ENCODE measurements around the gene ZDHHC1. TPM values are rescaled to one million over a fixed set of nuclear protein-coding genes. Genes with fewer than 3 reads are reported as not detected.
A peak's percentile ranks its signal among the peaks of the same experiment; 100 is the strongest.

Gene ZDHHC1
- total and polyA plus RNA-seq, 2 of the 13 experiments (the other 11 are each of a cell fraction or from before 2014, with no cell fraction given), result 0.51 to 1.1 TPM

DNA sequence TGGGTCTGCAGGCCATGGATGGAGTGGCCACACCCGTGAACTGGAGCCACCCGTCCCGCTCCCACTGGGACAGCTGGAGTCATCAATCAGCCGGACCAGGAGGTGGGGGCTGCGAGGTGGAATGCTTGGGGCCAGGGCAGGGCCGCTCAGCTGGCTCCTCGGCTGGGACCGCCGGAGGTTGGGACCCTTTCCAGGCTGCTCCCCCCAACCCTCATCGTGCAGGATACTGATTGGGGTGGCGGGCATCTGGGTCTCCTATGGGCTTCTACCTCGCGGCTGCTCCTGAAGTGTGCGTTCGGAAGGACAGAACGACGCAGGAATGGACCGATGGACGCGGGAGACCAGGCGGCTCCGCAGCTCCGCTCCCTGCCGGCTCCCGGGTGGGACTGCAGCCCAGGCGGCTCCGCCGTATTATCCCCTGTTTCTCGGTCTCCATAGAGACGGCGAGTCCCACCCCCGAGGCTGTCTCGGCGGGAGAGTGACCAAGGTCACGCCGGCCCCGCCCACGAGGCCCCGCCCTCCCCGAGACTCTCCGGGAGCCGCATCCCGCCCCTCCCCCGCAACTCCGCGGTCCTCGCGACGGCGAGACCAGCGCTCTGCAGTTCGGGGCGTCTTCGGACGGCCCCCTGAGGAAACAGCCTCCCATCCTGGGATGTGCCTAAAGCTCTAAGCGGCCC is 23.0 kb downstream of the ZDHHC1 start, which contains the start of gene TPPP3 (continued):
- TF ChIP-seq, protein P1, sequence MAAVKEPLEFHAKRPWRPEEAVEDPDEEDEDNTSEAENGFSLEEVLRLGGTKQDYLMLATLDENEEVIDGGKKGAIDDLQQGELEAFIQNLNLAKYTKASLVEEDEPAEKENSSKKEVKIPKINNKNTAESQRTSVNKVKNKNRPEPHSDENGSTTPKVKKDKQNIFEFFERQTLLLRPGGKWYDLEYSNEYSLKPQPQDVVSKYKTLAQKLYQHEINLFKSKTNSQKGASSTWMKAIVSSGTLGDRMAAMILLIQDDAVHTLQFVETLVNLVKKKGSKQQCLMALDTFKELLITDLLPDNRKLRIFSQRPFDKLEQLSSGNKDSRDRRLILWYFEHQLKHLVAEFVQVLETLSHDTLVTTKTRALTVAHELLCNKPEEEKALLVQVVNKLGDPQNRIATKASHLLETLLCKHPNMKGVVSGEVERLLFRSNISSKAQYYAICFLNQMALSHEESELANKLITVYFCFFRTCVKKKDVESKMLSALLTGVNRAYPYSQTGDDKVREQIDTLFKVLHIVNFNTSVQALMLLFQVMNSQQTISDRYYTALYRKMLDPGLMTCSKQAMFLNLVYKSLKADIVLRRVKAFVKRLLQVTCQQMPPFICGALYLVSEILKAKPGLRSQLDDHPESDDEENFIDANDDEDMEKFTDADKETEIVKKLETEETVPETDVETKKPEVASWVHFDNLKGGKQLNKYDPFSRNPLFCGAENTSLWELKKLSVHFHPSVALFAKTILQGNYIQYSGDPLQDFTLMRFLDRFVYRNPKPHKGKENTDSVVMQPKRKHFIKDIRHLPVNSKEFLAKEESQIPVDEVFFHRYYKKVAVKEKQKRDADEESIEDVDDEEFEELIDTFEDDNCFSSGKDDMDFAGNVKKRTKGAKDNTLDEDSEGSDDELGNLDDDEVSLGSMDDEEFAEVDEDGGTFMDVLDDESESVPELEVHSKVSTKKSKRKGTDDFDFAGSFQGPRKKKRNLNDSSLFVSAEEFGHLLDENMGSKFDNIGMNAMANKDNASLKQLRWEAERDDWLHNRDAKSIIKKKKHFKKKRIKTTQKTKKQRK (IDR thresholded peaks at IDR 0.05; ENCODE audit: low read length), result no peak
- no peak for TF ChIP-seq POLR2AphosphoS5 (IDR thresholded peaks at IDR 0.05; ENCODE audit: low read depth, low read length)
- TF ChIP-seq ZFAT (CRISPR knock-in tag; conservative IDR thresholded peaks at IDR 0.05), result no peak
- no peak for TF ChIP-seq ZNF839 (CRISPR knock-in tag; IDR thresholded peaks at IDR 0.05; ENCODE audit: borderline replicate concordance)
- TF ChIP-seq TAF15 (IDR thresholded peaks at IDR 0.05; ENCODE audit: low read depth, low read length, poor library complexity, severe bottlenecking), result no peak
- TF ChIP-seq KDM6A (CRISPR knock-in tag; IDR thresholded peaks at IDR 0.05; ENCODE audit: low read depth), result no peak
- TF ChIP-seq XRCC5 (optimal IDR thresholded peaks at IDR 0.05; ENCODE audit: low read length), result no peak
- TF ChIP-seq GTF2F1 (IDR thresholded peaks at IDR 0.05; ENCODE audit: low read length), result no peak
- peak in 1 of 2 experiments; percentile 24; a peak in 1 of 4 replicates for TF ChIP-seq POLR2A (IDR thresholded peaks at IDR 0.05; ENCODE audit: insufficient read depth in 1 of 2, low read depth in 2 of 2, low read length in 2 of 2)
- TF ChIP-seq ZNF616 (CRISPR knock-in tag; IDR thresholded peaks at IDR 0.05; ENCODE audit: low read depth), result no peak
- TF ChIP-seq, protein P2, sequence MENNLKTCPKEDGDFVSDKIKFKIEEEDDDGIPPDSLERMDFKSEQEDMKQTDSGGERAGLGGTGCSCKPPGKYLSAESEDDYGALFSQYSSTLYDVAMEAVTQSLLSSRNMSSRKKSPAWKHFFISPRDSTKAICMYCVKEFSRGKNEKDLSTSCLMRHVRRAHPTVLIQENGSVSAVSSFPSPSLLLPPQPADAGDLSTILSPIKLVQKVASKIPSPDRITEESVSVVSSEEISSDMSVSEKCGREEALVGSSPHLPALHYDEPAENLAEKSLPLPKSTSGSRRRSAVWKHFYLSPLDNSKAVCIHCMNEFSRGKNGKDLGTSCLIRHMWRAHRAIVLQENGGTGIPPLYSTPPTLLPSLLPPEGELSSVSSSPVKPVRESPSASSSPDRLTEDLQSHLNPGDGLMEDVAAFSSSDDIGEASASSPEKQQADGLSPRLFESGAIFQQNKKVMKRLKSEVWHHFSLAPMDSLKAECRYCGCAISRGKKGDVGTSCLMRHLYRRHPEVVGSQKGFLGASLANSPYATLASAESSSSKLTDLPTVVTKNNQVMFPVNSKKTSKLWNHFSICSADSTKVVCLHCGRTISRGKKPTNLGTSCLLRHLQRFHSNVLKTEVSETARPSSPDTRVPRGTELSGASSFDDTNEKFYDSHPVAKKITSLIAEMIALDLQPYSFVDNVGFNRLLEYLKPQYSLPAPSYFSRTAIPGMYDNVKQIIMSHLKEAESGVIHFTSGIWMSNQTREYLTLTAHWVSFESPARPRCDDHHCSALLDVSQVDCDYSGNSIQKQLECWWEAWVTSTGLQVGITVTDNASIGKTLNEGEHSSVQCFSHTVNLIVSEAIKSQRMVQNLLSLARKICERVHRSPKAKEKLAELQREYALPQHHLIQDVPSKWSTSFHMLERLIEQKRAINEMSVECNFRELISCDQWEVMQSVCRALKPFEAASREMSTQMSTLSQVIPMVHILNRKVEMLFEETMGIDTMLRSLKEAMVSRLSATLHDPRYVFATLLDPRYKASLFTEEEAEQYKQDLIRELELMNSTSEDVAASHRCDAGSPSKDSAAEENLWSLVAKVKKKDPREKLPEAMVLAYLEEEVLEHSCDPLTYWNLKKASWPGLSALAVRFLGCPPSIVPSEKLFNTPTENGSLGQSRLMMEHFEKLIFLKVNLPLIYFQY (CRISPR knock-in tag; IDR thresholded peaks at IDR 0.05; ENCODE audit: borderline replicate concordance), result no peak
- no peak for TF ChIP-seq ZNF7 (CRISPR knock-in tag; IDR thresholded peaks at IDR 0.05)
- no peak for TF ChIP-seq ZNF737 (CRISPR knock-in tag; IDR thresholded peaks at IDR 0.05; ENCODE audit: borderline replicate concordance)
- TF ChIP-seq MYNN (CRISPR knock-in tag; IDR thresholded peaks at IDR 0.05; ENCODE audit: low read depth), result no peak
- no peak for TF ChIP-seq ZNF282 (IDR thresholded peaks at IDR 0.05; ENCODE audit: partially characterized antibody)
- TF ChIP-seq, protein P3, sequence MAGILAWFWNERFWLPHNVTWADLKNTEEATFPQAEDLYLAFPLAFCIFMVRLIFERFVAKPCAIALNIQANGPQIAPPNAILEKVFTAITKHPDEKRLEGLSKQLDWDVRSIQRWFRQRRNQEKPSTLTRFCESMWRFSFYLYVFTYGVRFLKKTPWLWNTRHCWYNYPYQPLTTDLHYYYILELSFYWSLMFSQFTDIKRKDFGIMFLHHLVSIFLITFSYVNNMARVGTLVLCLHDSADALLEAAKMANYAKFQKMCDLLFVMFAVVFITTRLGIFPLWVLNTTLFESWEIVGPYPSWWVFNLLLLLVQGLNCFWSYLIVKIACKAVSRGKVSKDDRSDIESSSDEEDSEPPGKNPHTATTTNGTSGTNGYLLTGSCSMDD (CRISPR knock-in tag; IDR thresholded peaks at IDR 0.05), result no peak
- no peak for TF ChIP-seq RELA (CRISPR knock-in tag; IDR thresholded peaks at IDR 0.05)
- no peak for TF ChIP-seq HOXA5 (CRISPR knock-in tag; IDR thresholded peaks at IDR 0.05)
- TF ChIP-seq, protein P4, sequence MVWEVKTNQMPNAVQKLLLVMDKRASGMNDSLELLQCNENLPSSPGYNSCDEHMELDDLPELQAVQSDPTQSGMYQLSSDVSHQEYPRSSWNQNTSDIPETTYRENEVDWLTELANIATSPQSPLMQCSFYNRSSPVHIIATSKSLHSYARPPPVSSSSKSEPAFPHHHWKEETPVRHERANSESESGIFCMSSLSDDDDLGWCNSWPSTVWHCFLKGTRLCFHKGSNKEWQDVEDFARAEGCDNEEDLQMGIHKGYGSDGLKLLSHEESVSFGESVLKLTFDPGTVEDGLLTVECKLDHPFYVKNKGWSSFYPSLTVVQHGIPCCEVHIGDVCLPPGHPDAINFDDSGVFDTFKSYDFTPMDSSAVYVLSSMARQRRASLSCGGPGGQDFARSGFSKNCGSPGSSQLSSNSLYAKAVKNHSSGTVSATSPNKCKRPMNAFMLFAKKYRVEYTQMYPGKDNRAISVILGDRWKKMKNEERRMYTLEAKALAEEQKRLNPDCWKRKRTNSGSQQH (CRISPR knock-in tag; IDR thresholded peaks at IDR 0.05; ENCODE audit: low read depth), result no peak
- peak; percentile 48; the same call in 1 of the 2 replicates for TF ChIP-seq BORCS8-MEF2B (CRISPR knock-in tag; IDR thresholded peaks at IDR 0.05)

Data from HepG2 (cell line).